GM12878 (cell line): ENCODE results near the gene CAMK2G. TPM values are rescaled to one million over a fixed set of nuclear protein-coding genes. Genes with fewer than 3 reads are reported as not detected.

Experiments used
- CBX5 ChIP-seq: sonication (generic); IDR thresholded peaks from 2 replicates; pipeline ENCODE4 v1.6.1; 2016; ENCODE audit warnings: low read depth, moderate library complexity, mild to moderate bottlenecking, inconsistent platforms
- DPF2 ChIP-seq: fragments of 450-650 bp; IDR thresholded peaks from 2 replicates; pipeline ENCODE4 v1.6.1; 2017; ENCODE audit warnings: mild to moderate bottlenecking
- ESRRA ChIP-seq: IDR thresholded peaks from 2 replicates; pipeline ENCODE4 v1.6.1; 2012; ENCODE audit warnings: mild to moderate bottlenecking, low read length, improper control_type of control experiment
- FOS ChIP-seq: IDR thresholded peaks from 3 replicates; pipeline ENCODE4 v1.6.1; 2011; ENCODE audit warnings: borderline replicate concordance; ENCODE audit not compliant: insufficient read length; ENCODE audit errors: extremely low read depth
- FOXM1 ChIP-seq: IDR thresholded peaks from 2 replicates; pipeline ENCODE4 v1.6.1; 2012; ENCODE audit warnings: low read depth, mild to moderate bottlenecking, inconsistent platforms, low read length, moderate library complexity
- GABPA ChIP-seq: IDR thresholded peaks from 2 replicates; pipeline ENCODE4 v1.6.1; 2014; ENCODE audit warnings: antibody characterized with exemption, low read depth, mild to moderate bottlenecking, inconsistent platforms
- GATAD2B ChIP-seq: fragments of 450-650 bp; conservative IDR thresholded peaks from 2 replicates; pipeline ENCODE4 v1.6.1; 2017; ENCODE audit warnings: low read depth, mild to moderate bottlenecking, moderate library complexity
- HDAC2 ChIP-seq: fragments of 200-600 bp; sonication (generic); IDR thresholded peaks from 2 replicates; pipeline ENCODE4 v1.6.1; 2017
- IKZF2 ChIP-seq, 2 experiments: fragments of 450-650 bp; IDR thresholded peaks; 2 replicates each; pipeline ENCODE4 v1.6.1; 2017; ENCODE audit warnings: mild to moderate bottlenecking in 2 of 2, moderate library complexity in 2 of 2
- KLF5 ChIP-seq: fragments of 450-650 bp; IDR thresholded peaks from 2 replicates; pipeline ENCODE4 v1.6.1; 2014; ENCODE audit warnings: mild to moderate bottlenecking; ENCODE audit not compliant: partially characterized antibody
- NBN ChIP-seq: fragments of 450-650 bp; IDR thresholded peaks from 2 replicates; pipeline ENCODE4 v1.6.1; 2016
- NR2C1 ChIP-seq: fragments of 450-650 bp; IDR thresholded peaks from 2 replicates; pipeline ENCODE4 v1.6.1; 2017; ENCODE audit warnings: antibody characterized with exemption, mild to moderate bottlenecking, moderate library complexity
- NRF1 ChIP-seq: conservative IDR thresholded peaks from 2 replicates; pipeline ENCODE4 v1.6.1; 2011; ENCODE audit warnings: mild to moderate bottlenecking, low read depth, low read length, improper control_type of control experiment
- PML ChIP-seq: IDR thresholded peaks from 2 replicates; pipeline ENCODE4 v1.6.1; 2012; ENCODE audit warnings: low read length, inconsistent platforms
- POLR2AphosphoS2 ChIP-seq: IDR thresholded peaks from 2 replicates; pipeline ENCODE4 v1.6.1; 2011; ENCODE audit warnings: low read depth, mild to moderate bottlenecking, low read length, improper control_type of control experiment, moderate library complexity
- POLR2AphosphoS5 ChIP-seq: IDR thresholded peaks from 2 replicates; pipeline ENCODE4 v1.6.1; 2011; ENCODE audit warnings: mild to moderate bottlenecking, low read length, inconsistent platforms
- RBBP5 ChIP-seq: fragments of 200-600 bp; sonication (generic); conservative IDR thresholded peaks from 2 replicates; pipeline ENCODE4 v1.6.1; 2016
- RUNX3 ChIP-seq: IDR thresholded peaks from 2 replicates; pipeline ENCODE4 v1.6.1; 2012; ENCODE audit warnings: low read length, inconsistent platforms
- SMARCA5 ChIP-seq: fragments of 450-650 bp; IDR thresholded peaks from 2 replicates; pipeline ENCODE4 v1.6.1; 2017; ENCODE audit warnings: mild to moderate bottlenecking
- SPI1 ChIP-seq: IDR thresholded peaks from 2 replicates; pipeline ENCODE4 v1.6.1; 2011; ENCODE audit warnings: low read depth, mild to moderate bottlenecking, low read length, moderate library complexity, borderline replicate concordance; ENCODE audit not compliant: insufficient read depth
- TCF7 ChIP-seq: IDR thresholded peaks from 2 replicates; pipeline ENCODE4 v1.6.1; 2014; ENCODE audit warnings: antibody characterized with exemption, borderline replicate concordance
- polyA plus RNA-seq, 11 experiments: library from polyadenylated mRNA; depleted of rRNA in 4 of 11; unstranded in 6 of 11; stranded (reverse) in 5 of 11; fragments of >200 nt; fragmentation: Nextera tagmentation in 4 of 11; fragmentation: Illumina TruSeq in 1 of 11; extraction: Ambion mirVana in 4 of 11; extraction: Trizol in 1 of 11; gene quantifications; 1 replicate in 1 of 11; 2 replicates in 10 of 11; pipeline versions ENCODE4 v1.2.1 to v1.2.3, GENCODE V29; 2011 to 2016; ENCODE audit warnings: inconsistent platforms in 2 of 11, missing spikeins in 2 of 11, low read depth in 1 of 11
- total RNA-seq, 4 experiments: library from RNA; depleted of rRNA in 3 of 4; stranded (reverse); fragments of >200 nt in 3 of 4; fragmentation: Illumina TruSeq in 1 of 4; extraction: Trizol in 1 of 4; gene quantifications; 2 replicates each; pipeline versions ENCODE4 v1.2.1 to v1.2.3, GENCODE V29; 2013 to 2021
- TF ChIP-seq, protein P1 (sequence below): fragments of 450-650 bp; IDR thresholded peaks from 2 replicates; pipeline ENCODE4 v1.6.1; 2017; ENCODE audit warnings: borderline replicate concordance
- TF ChIP-seq, protein P2 (sequence below): fragments of 450-650 bp; IDR thresholded peaks from 2 replicates; pipeline ENCODE4 v1.6.1; 2014; ENCODE audit warnings: mild to moderate bottlenecking
- TF ChIP-seq, protein P3 (sequence below): fragments of 450-650 bp; IDR thresholded peaks from 2 replicates; pipeline ENCODE4 v1.6.1; 2017; ENCODE audit warnings: mild to moderate bottlenecking, low read depth, inconsistent platforms; ENCODE audit not compliant: poor library complexity, severe bottlenecking

CAMK2G gene
- total and polyA plus RNA-seq, 10 of the 15 experiments (the other 5 are each of a cell fraction or from before 2014, with no cell fraction given), result 5.5 to 24.3 (median 16.9) TPM

DNA sequence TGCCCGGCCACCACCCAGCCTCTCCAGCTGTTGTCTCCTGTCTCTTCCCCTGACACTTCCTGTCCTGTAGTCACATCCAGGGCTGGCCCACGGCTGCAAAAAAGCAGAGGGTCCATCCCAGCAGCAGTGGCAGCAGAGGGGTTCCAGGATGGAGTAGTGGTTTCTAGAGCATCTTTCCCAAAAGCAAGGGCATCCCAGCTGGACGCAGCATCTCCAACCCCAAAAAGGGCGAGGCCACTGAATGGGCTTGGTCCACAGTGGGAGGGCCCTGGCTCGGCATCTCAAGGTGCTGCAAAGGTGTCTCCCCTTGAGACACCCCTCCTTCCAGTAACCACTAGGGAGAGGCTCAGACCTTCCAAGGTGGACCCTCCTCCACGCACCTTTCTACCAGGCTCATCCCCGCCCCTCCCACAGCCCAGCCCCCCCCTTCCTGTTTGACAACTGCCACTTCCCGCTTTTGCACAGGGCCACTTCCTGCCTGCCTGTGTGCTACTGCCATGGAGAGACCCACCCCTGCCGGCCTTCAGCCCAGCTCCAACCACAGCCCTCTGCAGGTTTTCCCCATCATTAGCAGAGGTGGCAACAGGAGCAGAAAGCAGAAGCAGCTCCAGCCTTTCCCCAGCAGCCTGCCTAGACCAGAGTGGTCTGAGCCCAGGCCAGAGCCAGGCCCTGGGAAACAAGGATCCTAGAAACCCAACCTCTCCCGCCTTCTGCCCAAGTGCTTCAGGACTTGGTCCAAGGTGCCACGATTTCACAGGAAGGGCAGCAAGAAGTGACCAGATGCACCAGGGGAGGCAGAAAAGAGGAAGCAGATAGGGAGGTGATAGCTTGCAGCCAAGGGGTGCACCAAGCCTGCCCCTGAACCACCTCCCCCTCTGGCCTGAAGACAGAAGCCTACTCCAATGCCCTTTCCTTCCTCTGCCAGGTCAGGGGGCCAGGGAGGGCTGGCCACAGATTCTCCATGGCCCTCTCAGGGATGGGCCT, 8.6 kb downstream of the CAMK2G start (continued):
- TF ChIP-seq, protein P1, sequence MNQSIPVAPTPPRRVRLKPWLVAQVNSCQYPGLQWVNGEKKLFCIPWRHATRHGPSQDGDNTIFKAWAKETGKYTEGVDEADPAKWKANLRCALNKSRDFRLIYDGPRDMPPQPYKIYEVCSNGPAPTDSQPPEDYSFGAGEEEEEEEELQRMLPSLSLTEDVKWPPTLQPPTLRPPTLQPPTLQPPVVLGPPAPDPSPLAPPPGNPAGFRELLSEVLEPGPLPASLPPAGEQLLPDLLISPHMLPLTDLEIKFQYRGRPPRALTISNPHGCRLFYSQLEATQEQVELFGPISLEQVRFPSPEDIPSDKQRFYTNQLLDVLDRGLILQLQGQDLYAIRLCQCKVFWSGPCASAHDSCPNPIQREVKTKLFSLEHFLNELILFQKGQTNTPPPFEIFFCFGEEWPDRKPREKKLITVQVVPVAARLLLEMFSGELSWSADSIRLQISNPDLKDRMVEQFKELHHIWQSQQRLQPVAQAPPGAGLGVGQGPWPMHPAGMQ, result no peak
- TF ChIP-seq CBX5, result no peak
- no peak for TF ChIP-seq RBBP5
- TF ChIP-seq POLR2AphosphoS2, result no peak
- TF ChIP-seq DPF2, result peak; percentile 91
- no peak for TF ChIP-seq HDAC2
- TF ChIP-seq GATAD2B, result peak; percentile 14; the same call in 1 of the 2 replicates
- TF ChIP-seq NRF1, result no peak
- TF ChIP-seq RUNX3, result peak; percentile 66
- TF ChIP-seq, protein P2, sequence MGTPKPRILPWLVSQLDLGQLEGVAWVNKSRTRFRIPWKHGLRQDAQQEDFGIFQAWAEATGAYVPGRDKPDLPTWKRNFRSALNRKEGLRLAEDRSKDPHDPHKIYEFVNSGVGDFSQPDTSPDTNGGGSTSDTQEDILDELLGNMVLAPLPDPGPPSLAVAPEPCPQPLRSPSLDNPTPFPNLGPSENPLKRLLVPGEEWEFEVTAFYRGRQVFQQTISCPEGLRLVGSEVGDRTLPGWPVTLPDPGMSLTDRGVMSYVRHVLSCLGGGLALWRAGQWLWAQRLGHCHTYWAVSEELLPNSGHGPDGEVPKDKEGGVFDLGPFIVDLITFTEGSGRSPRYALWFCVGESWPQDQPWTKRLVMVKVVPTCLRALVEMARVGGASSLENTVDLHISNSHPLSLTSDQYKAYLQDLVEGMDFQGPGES, result no peak
- peak; percentile 63; the same call in 1 of the 2 replicates for TF ChIP-seq GABPA
- TF ChIP-seq NBN, result peak; percentile 80
- no peak for TF ChIP-seq TCF7
- no peak for TF ChIP-seq FOXM1
- no peak for TF ChIP-seq KLF5
- peak; percentile 76; the same call in 1 of the 2 replicates for TF ChIP-seq SPI1
- 0 out of 2 replicates have a peak, but pooled peaks have one; percentile 9 for TF ChIP-seq POLR2AphosphoS5
- 0 out of 2 replicates have a peak, but pooled peaks have one; percentile 17 for TF ChIP-seq SMARCA5
- no peak for TF ChIP-seq PML
- TF ChIP-seq, protein P3, sequence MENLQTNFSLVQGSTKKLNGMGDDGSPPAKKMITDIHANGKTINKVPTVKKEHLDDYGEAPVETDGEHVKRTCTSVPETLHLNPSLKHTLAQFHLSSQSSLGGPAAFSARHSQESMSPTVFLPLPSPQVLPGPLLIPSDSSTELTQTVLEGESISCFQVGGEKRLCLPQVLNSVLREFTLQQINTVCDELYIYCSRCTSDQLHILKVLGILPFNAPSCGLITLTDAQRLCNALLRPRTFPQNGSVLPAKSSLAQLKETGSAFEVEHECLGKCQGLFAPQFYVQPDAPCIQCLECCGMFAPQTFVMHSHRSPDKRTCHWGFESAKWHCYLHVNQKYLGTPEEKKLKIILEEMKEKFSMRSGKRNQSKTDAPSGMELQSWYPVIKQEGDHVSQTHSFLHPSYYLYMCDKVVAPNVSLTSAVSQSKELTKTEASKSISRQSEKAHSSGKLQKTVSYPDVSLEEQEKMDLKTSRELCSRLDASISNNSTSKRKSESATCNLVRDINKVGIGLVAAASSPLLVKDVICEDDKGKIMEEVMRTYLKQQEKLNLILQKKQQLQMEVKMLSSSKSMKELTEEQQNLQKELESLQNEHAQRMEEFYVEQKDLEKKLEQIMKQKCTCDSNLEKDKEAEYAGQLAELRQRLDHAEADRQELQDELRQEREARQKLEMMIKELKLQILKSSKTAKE, result no peak
- TF ChIP-seq ESRRA, result no peak
- no peak for TF ChIP-seq FOS
- no peak for TF ChIP-seq NR2C1
- TF ChIP-seq IKZF2 (IDR thresholded peaks at IDR 0.05), result peak; percentile 80 to 87
